Right renal pelvis (tissue), 4 donors: ENCODE measurements around the gene KAT2A. TPM values are rescaled to one million over a fixed set of nuclear protein-coding genes. Genes with fewer than 3 reads are reported as not detected.

Experiments
- DNase-seq, 4 donors: peaks; one replicate each; pipeline ENCODE4 v3.0.0-alpha.2; 2013; ENCODE audit warnings: low read depth in 4 of 4, low spot score in 3 of 4, missing footprints in 1 of 4
- polyA plus RNA-seq, 4 donors: library from polyadenylated mRNA; unstranded; fragments of 120-200 nt; gene quantifications; one replicate each; pipeline ENCODE4 v1.2.1, GENCODE V29; 2013; ENCODE audit not compliant: insufficient read length in 4 of 4

KAT2A gene
- polyA plus RNA-seq, 4 donors, result 55.7 to 68.5 (median 57.1) TPM

DNA sequence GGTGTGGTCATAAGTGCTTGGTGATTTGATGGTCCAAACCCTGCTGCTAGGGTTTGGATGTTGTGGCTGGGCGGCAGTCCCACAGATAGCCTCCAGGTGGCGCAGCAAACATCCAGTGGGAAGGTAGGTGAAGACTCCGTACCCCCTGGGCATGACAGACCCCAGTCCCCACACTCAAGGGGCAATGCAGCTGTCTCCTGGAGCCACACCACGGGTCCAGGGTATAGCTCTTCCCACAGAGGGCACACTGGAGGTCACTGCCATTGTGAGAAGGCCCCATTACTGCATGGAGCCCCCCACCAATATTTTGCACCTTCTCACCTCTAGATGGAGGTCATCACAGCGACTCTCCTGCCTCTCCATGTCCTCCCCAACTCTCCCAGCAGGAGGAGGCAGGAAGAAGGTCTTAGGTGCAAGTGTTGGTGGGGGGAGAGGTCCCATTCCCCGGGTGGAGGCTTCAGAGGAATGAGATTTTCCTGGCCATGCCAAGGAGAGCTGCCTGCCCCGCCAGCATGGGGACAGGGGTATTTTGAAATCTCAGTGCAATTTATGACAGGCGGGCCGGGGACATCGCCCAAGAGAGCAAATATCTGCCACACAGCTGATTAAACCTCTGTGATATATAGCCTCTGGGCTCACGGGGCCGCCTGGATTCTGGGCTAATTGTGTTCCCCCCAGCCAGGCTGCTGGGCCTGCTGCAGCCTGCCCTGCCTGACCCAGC, 53.6 kb downstream of the KAT2A start:
- no peak for DNase-seq

DNA sequence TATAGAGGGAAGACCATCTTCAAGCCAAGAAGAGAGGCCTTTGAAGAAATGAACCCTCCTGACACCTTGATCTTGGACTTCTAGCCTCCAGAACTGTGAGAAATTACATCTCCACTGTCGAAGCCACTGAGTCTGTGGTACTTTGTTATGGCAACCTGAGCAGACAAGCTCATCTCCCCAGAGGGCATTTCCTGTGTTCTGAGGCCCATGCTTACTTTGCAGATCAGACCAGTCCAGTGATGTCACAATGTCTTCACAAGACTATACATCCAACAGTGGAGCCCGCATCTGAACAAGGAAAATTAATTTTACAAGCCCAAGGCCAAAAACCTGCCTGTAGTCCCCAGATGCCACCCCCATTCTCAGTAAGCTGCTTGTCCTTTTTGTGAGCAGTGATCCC, 56.0 kb downstream of the KAT2A start:
- no peak for DNase-seq

Other genes starting within 250 kb of the KAT2A start
- 10 to 100 TPM; 81.0 to 91.3 (median 91.1) TPM for gene ACLY, start 202.4 kb downstream of the KAT2A start, polyA plus RNA-seq
- gene ODAD4, start 190.8 kb downstream of the KAT2A start, polyA plus RNA-seq, result 1 to 10 TPM; 5.7 to 7.2 (median 6.3) TPM
- 10 to 100 TPM; 63.0 to 80.3 (median 68.1) TPM for gene CNP, start 154.6 kb downstream of the KAT2A start, polyA plus RNA-seq
- gene DNAJC7, start 103.9 kb downstream of the KAT2A start, polyA plus RNA-seq, result 100 to 1,000 TPM; 134 to 148 (median 138) TPM
- gene NKIRAS2, start 101.3 kb downstream of the KAT2A start, polyA plus RNA-seq, result 10 to 100 TPM; 51.2 to 63.5 (median 53.3) TPM
- 1 to 10 TPM; 3.7 to 4.1 (median 3.9) TPM for gene C17orf113, start 70.8 kb downstream of the KAT2A start, polyA plus RNA-seq
- gene ZNF385C, start 22.9 kb downstream of the KAT2A start, polyA plus RNA-seq, result 1 to 10 TPM; 5.6 to 7.4 (median 6.4) TPM
- gene DHX58, start 8.7 kb downstream of the KAT2A start, polyA plus RNA-seq, result 1 to 10 TPM; 7.1 to 9.5 (median 8.8) TPM
- gene HSPB9, start 1.4 kb upstream of the KAT2A start, polyA plus RNA-seq, result under 1 TPM; 0.14 to 0.31 (median 0.21) TPM
- 100 to 1,000 TPM; 131 to 164 (median 140) TPM for gene RAB5C, start 33.6 kb upstream of the KAT2A start, polyA plus RNA-seq
- gene KCNH4, start 59.8 kb upstream of the KAT2A start, polyA plus RNA-seq, result under 1 TPM in 1 of 4 donors, not detected in 3; 0.09 TPM
- not detected for gene HCRT, start 64.1 kb upstream of the KAT2A start, polyA plus RNA-seq
- 10 to 100 TPM; 11.5 to 23.7 (median 16.8) TPM for gene GHDC, start 73.1 kb upstream of the KAT2A start, polyA plus RNA-seq
- gene STAT5B, start 155.0 kb upstream of the KAT2A start, polyA plus RNA-seq, result 10 to 100 TPM; 40.3 to 46.7 (median 42.0) TPM
- 1 to 10 TPM; 5.7 to 6.8 (median 6.4) TPM for gene STAT5A, start 167.1 kb upstream of the KAT2A start, polyA plus RNA-seq